H9 (cell line): ENCODE measurements around the gene PAEP. TPM values are rescaled to one million over a fixed set of nuclear protein-coding genes. Genes with fewer than 3 reads are reported as not detected.

Experiments used
- DNase-seq: peaks from one replicate; pipeline ENCODE4 v3.0.0-alpha.2; 2017
- H2AFZ ChIP-seq: one replicate; pipeline ENCODE4 v1.6.1; 2013; ENCODE audit warnings: mild to moderate bottlenecking, low read length, control low read depth, moderate library complexity
- H2AK5ac ChIP-seq: 2 replicates; pipeline ENCODE4 v1.6.1; 2013; ENCODE audit warnings: low read length, control low read depth, mixed read lengths; ENCODE audit not compliant: insufficient read length
- H2BK120ac ChIP-seq: one replicate; pipeline ENCODE4 v1.6.1; 2013; ENCODE audit warnings: low read depth, mild to moderate bottlenecking, low read length, control low read depth, inconsistent platforms; ENCODE audit not compliant: poor library complexity, severe bottlenecking
- H2BK12ac ChIP-seq: 2 replicates; pipeline ENCODE4 v1.6.1; 2013; ENCODE audit warnings: low read length, control low read depth, mixed read lengths, low read depth; ENCODE audit not compliant: insufficient read length
- H2BK15ac ChIP-seq: 2 replicates; pipeline ENCODE4 v1.6.1; 2013; ENCODE audit warnings: low read depth, low read length, control low read depth
- H2BK20ac ChIP-seq: one replicate; pipeline ENCODE4 v1.6.1; 2013; ENCODE audit warnings: low read depth, mild to moderate bottlenecking, low read length, control low read depth, inconsistent platforms; ENCODE audit not compliant: poor library complexity, severe bottlenecking
- H2BK5ac ChIP-seq: 2 replicates; pipeline ENCODE4 v1.6.1; 2013; ENCODE audit warnings: low read length, control low read depth, mixed read lengths; ENCODE audit not compliant: insufficient read length
- H3K14ac ChIP-seq: 2 replicates; pipeline ENCODE4 v1.6.1; 2013; ENCODE audit warnings: low read length, control low read depth; ENCODE audit not compliant: insufficient read depth
- H3K18ac ChIP-seq: 2 replicates; pipeline ENCODE4 v1.6.1; 2013; ENCODE audit warnings: low read depth, mild to moderate bottlenecking, mixed read lengths, low read length, control low read depth; ENCODE audit not compliant: insufficient read length
- H3K23ac ChIP-seq: 2 replicates; pipeline ENCODE4 v1.6.1; 2013; ENCODE audit warnings: low read length, control low read depth, mixed read lengths, low read depth; ENCODE audit not compliant: insufficient read length
- H3K23me2 ChIP-seq: 2 replicates; pipeline ENCODE4 v1.6.1; 2013; ENCODE audit warnings: low read depth, mild to moderate bottlenecking, mixed read lengths, low read length, control low read depth; ENCODE audit not compliant: insufficient read length, poor library complexity, severe bottlenecking
- H3K27ac ChIP-seq: 2 replicates; pipeline ENCODE4 v1.5.1; 2013; ENCODE audit warnings: low read length, control low read depth, mixed read lengths, low read depth; ENCODE audit not compliant: insufficient read length
- H3K27me3 ChIP-seq: 2 replicates; pipeline ENCODE4 v1.6.1; 2013; ENCODE audit warnings: low read length, control low read depth, inconsistent platforms; ENCODE audit not compliant: insufficient read depth
- H3K4ac ChIP-seq: 2 replicates; pipeline ENCODE4 v1.6.1; 2013; ENCODE audit warnings: low read depth, mild to moderate bottlenecking, control low read depth, inconsistent platforms, low read length, moderate library complexity
- H3K4me1 ChIP-seq: 2 replicates; pipeline ENCODE4 v1.6.1; 2013; ENCODE audit warnings: low read length, control low read depth, inconsistent platforms; ENCODE audit not compliant: insufficient read depth
- H3K4me2 ChIP-seq: 2 replicates; pipeline ENCODE4 v1.6.1; 2013; ENCODE audit warnings: low read length, control low read depth, mixed read lengths; ENCODE audit not compliant: insufficient read length, insufficient read depth
- H3K56ac ChIP-seq: 2 replicates; pipeline ENCODE4 v1.6.1; 2013; ENCODE audit warnings: low read depth, mild to moderate bottlenecking, mixed read lengths, low read length, control low read depth; ENCODE audit not compliant: insufficient read length
- H3K79me1 ChIP-seq: 2 replicates; pipeline ENCODE4 v1.6.1; 2013; ENCODE audit warnings: low read depth, mild to moderate bottlenecking, moderate library complexity, low read length, control low read depth, inconsistent platforms; ENCODE audit not compliant: insufficient read depth, poor library complexity, severe bottlenecking
- H3K79me2 ChIP-seq: 2 replicates; pipeline ENCODE4 v1.6.1; 2013; ENCODE audit warnings: low read length, control low read depth, inconsistent platforms; ENCODE audit not compliant: insufficient read depth
- H3K9ac ChIP-seq: 2 replicates; pipeline ENCODE4 v1.6.1; 2013; ENCODE audit warnings: low read length, control low read depth, mixed read lengths; ENCODE audit not compliant: insufficient read length; ENCODE audit errors: extremely low read depth
- H3K9me3 ChIP-seq: one replicate; pipeline ENCODE4 v1.6.1; 2013; ENCODE audit warnings: low read depth, low read length, inconsistent platforms; ENCODE audit not compliant: control insufficient read depth
- H3T11ph ChIP-seq: one replicate; pipeline ENCODE4 v1.6.1; 2013; ENCODE audit warnings: mild to moderate bottlenecking, low read length, control low read depth, inconsistent platforms
- H4K20me1 ChIP-seq: one replicate; pipeline ENCODE4 v1.6.1; 2013; ENCODE audit not compliant: control insufficient read depth, insufficient read length, insufficient read depth
- H4K5ac ChIP-seq: 2 replicates; pipeline ENCODE4 v1.6.1; 2013; ENCODE audit warnings: low read depth, mild to moderate bottlenecking, mixed read lengths, low read length, control low read depth; ENCODE audit not compliant: insufficient read length
- H4K8ac ChIP-seq: replicated peaks from 2 replicates; pipeline ENCODE4 v1.6.1; 2013; ENCODE audit warnings: low read length, control low read depth, mixed read lengths, low read depth; ENCODE audit not compliant: insufficient read length
- H4K91ac ChIP-seq: 2 replicates; pipeline ENCODE4 v1.6.1; 2013; ENCODE audit warnings: low read depth, mild to moderate bottlenecking, moderate library complexity, mixed read lengths, low read length, control low read depth; ENCODE audit not compliant: insufficient read length
- H3K27ac Mint-ChIP-seq, 3 experiments: 2 replicates in 2 of 3; 3 replicates in 1 of 3; pipeline ENCODE4 v1.8.0; 2020 to 2021; ENCODE audit warnings: mixed read lengths in 3 of 3, mild to moderate bottlenecking in 1 of 3, moderate library complexity in 1 of 3
- H3K27me3 Mint-ChIP-seq: 2 replicates; pipeline ENCODE4 v1.8.0; 2021; ENCODE audit warnings: low read depth, mild to moderate bottlenecking, moderate library complexity, mixed read lengths
- H3K36me3 Mint-ChIP-seq, 3 experiments: 2 replicates in 2 of 3; 3 replicates in 1 of 3; pipeline ENCODE4 v1.8.0; 2020 to 2021; ENCODE audit warnings: low read depth in 3 of 3, mixed read lengths in 3 of 3; ENCODE audit not compliant: insufficient read depth in 1 of 3
- H3K4me1 Mint-ChIP-seq, 2 experiments: 2 replicates each; pipeline ENCODE4 v1.8.0; 2020; ENCODE audit warnings: mixed read lengths in 2 of 2
- H3K4me3 Mint-ChIP-seq, 2 experiments: 2 replicates in 1 of 2; 3 replicates in 1 of 2; pipeline ENCODE4 v1.8.0; 2020 to 2021; ENCODE audit warnings: mild to moderate bottlenecking in 2 of 2, mixed read lengths in 2 of 2, moderate library complexity in 1 of 2
- H3K9me3 Mint-ChIP-seq, 2 experiments: 2 replicates in 1 of 2; 3 replicates in 1 of 2; pipeline ENCODE4 v1.8.0; 2020; ENCODE audit warnings: mild to moderate bottlenecking in 2 of 2, mixed read lengths in 2 of 2, moderate library complexity in 1 of 2
- WGBS: extraction: QIAGEN DNeasy Blood & Tissue Kit; methylation state at CpG from one replicate; pipeline ENCODE4 v1.1.7; 2013; ENCODE audit warnings: missing lambda C conversion rate, low lambda C conversion rate, mixed read lengths; ENCODE audit not compliant: insufficient read length; ENCODE audit errors: extremely low coverage; 5-methylcytosine and 5-hydroxymethylcytosine counted together
- total RNA-seq: library from RNA; stranded (reverse); gene quantifications from 2 replicates; pipeline ENCODE4 v1.2.1, GENCODE V29; 2021
- TF ChIP-seq, protein P1 (sequence below): fragments of 200-600 bp; sonication (generic); conservative IDR thresholded peaks from 3 replicates; pipeline ENCODE4 v1.8.0; 2021; ENCODE audit warnings: antibody characterized with exemption, mild to moderate bottlenecking

Gene PAEP
- total RNA-seq, 1 experiment from 2014 or later, result not detected

DNA sequence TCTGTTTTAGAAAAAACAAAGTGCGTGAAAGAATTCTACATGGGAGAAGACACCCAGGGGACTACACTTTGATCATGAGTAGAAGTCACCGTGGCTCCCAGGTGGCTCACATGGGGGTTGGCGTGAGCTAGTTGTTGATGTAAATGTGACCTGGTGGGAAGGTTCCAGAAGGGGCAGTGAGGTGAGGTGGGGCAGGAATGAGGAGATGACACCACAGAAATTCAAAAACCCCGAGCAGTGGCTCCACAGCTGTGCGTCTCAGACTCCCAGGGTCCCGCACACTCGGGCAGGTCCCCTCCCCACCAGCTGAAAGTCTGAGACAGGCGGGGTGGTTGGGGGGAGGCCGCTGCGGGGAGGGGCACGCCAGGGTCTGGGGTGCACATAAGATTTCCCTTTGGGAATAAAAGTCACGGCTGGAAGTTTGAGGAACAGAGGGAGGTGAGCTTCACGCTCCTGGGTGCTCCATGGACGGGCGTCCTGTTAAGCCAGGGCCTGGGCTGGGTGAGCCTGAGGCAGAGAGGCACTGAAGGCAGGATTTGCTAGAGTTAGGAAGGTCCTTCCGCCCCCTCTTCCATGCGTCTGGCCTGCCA, 47.9 kb downstream of the PAEP start:
- Histone ChIP-seq H3K27me3 (no peaks in the 10 kb centered on the region), H3K79me1 (no peaks in the 10 kb centered on the region), H3K9ac (no peak overlapping the region), H2BK5ac (no peak overlapping the region), H4K5ac (no peak overlapping the region), H3K27ac (no peak overlapping the region), H4K20me1 (no peaks in the 10 kb centered on the region), H4K8ac (no peak overlapping the region), H3K9me3 (no peaks in the 10 kb centered on the region), H2AK5ac (no peak overlapping the region), H3K14ac (no peak overlapping the region), H3K4ac (no peak overlapping the region), H2BK120ac (no peak overlapping the region), H2BK15ac (no peak overlapping the region), H3K4me2 (no peak overlapping the region), H3K79me2 (no peaks in the 10 kb centered on the region), H3K23ac (no peak overlapping the region), H3K4me1 (no peaks in the 10 kb centered on the region), H3K56ac (no peak overlapping the region), H3T11ph (no peak overlapping the region), H2BK20ac (no peak overlapping the region), H3K23me2 (no peaks in the 10 kb centered on the region), H2BK12ac (no peak overlapping the region), H4K91ac (no peak overlapping the region), H3K18ac (no peak overlapping the region), H2AFZ (no peak overlapping the region)
- TF ChIP-seq, protein P1, sequence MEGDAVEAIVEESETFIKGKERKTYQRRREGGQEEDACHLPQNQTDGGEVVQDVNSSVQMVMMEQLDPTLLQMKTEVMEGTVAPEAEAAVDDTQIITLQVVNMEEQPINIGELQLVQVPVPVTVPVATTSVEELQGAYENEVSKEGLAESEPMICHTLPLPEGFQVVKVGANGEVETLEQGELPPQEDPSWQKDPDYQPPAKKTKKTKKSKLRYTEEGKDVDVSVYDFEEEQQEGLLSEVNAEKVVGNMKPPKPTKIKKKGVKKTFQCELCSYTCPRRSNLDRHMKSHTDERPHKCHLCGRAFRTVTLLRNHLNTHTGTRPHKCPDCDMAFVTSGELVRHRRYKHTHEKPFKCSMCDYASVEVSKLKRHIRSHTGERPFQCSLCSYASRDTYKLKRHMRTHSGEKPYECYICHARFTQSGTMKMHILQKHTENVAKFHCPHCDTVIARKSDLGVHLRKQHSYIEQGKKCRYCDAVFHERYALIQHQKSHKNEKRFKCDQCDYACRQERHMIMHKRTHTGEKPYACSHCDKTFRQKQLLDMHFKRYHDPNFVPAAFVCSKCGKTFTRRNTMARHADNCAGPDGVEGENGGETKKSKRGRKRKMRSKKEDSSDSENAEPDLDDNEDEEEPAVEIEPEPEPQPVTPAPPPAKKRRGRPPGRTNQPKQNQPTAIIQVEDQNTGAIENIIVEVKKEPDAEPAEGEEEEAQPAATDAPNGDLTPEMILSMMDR, result no peak
- peaks cover 0 to 9% of the 10 kb centered on the region in 2 experiments; a peak in 2 of 4 replicates for H3K4me1 Mint-ChIP-seq
- peaks cover 3% of the 10 kb centered on the region for H3K27me3 Mint-ChIP-seq
- WGBS, result no CpG with 5 or more reads among the region's 17 CpGs
- no peak overlapping the region for H3K4me3 Mint-ChIP-seq
- no peak overlapping the region for H3K27ac Mint-ChIP-seq
- peaks cover 5 to 14% (median 7%) of the 10 kb centered on the region in 3 experiments; a peak in 5 of 7 replicates for H3K36me3 Mint-ChIP-seq
- peaks cover 19 to 20% of the 10 kb centered on the region in 2 experiments for H3K9me3 Mint-ChIP-seq
- no peak for DNase-seq
